SK-N-MC (cell line): ENCODE measurements around the gene MYORG.

Experiments used
- DNase-seq: peaks from one replicate; pipeline ENCODE4 v3.0.0-alpha.2; 2011; ENCODE audit warnings: low read depth, low spot score
- H3K27ac ChIP-seq: fragments of 200-600 bp; sonication (generic); 2 replicates; pipeline ENCODE4 v1.5.1; 2016; ENCODE audit warnings: mixed run types
- H3K36me3 ChIP-seq: fragments of 200-600 bp; sonication (generic); 2 replicates; pipeline ENCODE4 v1.6.1; 2017; ENCODE audit warnings: antibody characterized with exemption, low read length, mixed read lengths; ENCODE audit not compliant: insufficient read depth
- H3K4me3 ChIP-seq: fragments of 200-600 bp; sonication (generic); 2 replicates; pipeline ENCODE4 v1.5.1; 2016
- H3K9ac ChIP-seq: fragments of 200-600 bp; sonication (generic); 2 replicates; pipeline ENCODE4 v1.8.0; 2017; ENCODE audit warnings: mixed run types, mixed read lengths; ENCODE audit not compliant: insufficient read length
- H3K9me3 ChIP-seq: fragments of 200-600 bp; sonication (generic); 2 replicates; pipeline ENCODE4 v1.6.1; 2017; ENCODE audit warnings: low read depth, mild to moderate bottlenecking, antibody characterized with exemption, low read length, moderate library complexity, mixed read lengths
- EZH2 ChIP-seq: fragments of 200-600 bp; sonication (generic); IDR thresholded peaks from one replicate; pipeline ENCODE4 v1.6.1; 2017; ENCODE audit warnings: antibody characterized with exemption
- FOXP2 ChIP-seq: optimal IDR thresholded peaks from 2 replicates; pipeline ENCODE3; 2011; ENCODE audit warnings: mild to moderate bottlenecking, moderate library complexity; ENCODE audit not compliant: insufficient read depth; ENCODE audit errors: extremely low read length, control extremely low read depth
- POLR2AphosphoS5 ChIP-seq: IDR thresholded peaks from 2 replicates; pipeline ENCODE4 v1.6.1; 2012; ENCODE audit warnings: mild to moderate bottlenecking, low read depth, low read length, borderline replicate concordance

The MYORG gene

DNA sequence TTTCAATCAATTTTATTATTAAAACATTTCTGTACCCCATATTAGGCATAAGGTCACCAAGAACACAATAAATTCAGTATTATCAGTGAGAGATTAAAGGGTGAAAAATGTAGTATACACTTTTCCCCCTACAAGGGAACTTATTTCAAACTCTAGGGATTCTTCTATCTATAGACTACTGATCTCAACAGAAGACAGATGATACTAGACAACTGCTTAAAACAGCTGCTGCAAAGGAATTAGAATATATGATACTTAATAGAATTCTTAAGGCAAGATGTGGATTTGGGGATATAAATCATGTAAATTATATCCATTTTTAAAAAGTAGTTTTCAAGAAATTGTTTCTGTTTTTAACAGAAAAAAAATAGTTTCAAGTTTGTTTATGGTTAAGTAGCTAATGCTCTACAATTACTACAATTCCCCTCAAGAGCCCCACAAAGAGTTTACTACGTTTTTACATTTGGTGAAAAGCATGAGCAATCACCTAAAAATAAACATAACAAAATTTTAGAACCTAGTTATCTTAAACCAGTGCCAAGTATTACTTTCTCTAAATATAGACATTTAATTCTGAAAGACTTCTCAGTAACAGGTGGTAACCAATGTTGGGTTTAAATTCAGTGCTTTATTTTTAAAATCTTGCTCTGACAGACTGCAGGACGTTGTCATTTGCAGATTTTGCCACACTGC, 53.7 kb downstream of the MYORG start:
- no peak for DNase-seq
- no peak for TF ChIP-seq FOXP2
- TF ChIP-seq POLR2AphosphoS5: no peak
- TF ChIP-seq EZH2: no peak
- Histone ChIP-seq H3K9me3 (no peaks in the 10 kb centered on the region), H3K36me3 (no peaks in the 10 kb centered on the region), H3K9ac (no peak overlapping the region), H3K4me3 (no peak overlapping the region), H3K27ac (no peak overlapping the region)

DNA sequence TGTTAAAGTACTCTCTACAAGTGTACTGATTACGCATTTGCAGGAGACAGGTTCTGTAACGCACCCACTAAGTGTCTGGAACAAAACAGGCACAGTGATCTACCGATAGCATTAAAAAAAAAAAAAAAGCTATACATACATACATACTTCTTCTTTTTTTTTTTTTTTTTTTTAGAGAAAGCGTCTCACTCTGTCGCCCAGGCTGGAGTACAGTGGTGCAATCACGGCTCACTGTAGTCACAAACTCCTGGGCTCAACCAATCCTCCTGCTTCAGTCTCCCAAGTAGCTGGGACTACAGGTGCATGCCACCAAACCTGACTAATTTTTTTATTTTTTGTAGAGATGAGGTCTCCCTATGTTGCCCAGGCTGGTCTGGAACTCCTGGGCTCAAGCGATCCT, 55.2 kb downstream of the MYORG start:
- H3K9ac ChIP-seq: no peak overlapping the region
- no peak for TF ChIP-seq FOXP2
- no peak for TF ChIP-seq POLR2AphosphoS5
- TF ChIP-seq EZH2: no peak
- H3K9me3 ChIP-seq: no peaks in the 10 kb centered on the region
- H3K36me3 ChIP-seq: no peaks in the 10 kb centered on the region
- H3K4me3 ChIP-seq: no peak overlapping the region
- no peak for DNase-seq
- no peak overlapping the region for H3K27ac ChIP-seq

DNA sequence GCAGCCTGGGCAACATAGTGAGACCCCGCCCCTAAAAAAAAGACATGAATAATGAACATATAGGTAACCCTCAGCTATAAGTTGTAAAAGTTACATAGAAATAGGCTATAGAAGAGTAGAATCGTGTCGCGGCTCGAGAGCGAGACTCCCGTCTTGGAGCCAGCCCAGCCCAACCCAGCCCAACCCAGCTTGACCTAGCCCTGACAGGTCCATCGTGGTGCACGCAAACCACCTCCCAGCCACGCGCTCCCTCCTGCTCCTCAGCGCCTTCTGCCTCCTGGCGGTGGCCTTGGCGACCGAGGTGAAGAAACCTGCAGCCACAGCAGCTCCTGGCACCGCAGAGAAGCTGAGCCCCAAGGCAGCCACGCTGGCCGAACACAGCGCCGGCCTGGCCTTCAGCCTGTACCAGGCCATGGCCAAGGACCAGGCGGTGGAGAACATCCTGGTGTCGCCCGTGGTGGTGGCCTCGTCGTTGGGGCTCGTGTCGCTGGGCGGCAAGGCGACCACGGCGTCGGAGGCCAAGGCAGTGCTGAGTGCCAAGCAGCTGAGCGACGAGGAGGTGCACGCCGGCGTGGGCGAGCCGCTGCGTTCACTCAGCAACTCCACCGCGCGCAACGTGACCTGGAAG, 58.4 kb downstream of the MYORG start:
- no peak for DNase-seq
- H3K36me3 ChIP-seq: no peaks in the 10 kb centered on the region
- TF ChIP-seq POLR2AphosphoS5: no peak
- H3K4me3 ChIP-seq: no peak overlapping the region
- H3K9me3 ChIP-seq: no peaks in the 10 kb centered on the region
- no peak overlapping the region for H3K9ac ChIP-seq
- H3K27ac ChIP-seq: no peak overlapping the region

DNA sequence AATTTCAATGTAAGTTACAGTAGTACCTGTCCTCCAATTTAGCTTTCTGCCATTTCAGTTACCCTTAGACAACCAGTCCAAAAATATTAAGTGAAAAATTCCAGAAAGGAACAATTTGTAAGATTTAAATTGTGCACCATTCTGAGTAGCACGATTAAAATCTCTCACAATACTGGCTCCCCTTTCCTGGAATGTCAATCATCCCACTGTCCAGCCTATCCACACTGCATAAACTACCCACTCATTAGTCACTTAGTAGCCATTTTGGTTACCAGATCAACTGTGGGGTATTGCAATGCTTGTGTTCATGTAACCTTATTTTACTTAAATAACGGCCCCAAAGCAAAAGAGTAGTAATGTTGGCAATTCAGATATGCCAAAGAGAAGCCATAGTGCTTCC, 59.3 kb downstream of the MYORG start:
- no peak overlapping the region for H3K27ac ChIP-seq
- DNase-seq: no peak
- H3K9me3 ChIP-seq: no peaks in the 10 kb centered on the region
- H3K4me3 ChIP-seq: no peak overlapping the region
- H3K36me3 ChIP-seq: no peaks in the 10 kb centered on the region
- no peak overlapping the region for H3K9ac ChIP-seq
- TF ChIP-seq EZH2 (no peak), FOXP2 (no peak), POLR2AphosphoS5 (no peak)
